ENCODE results near the gene ETFDH.

GRCh38 chr4:158636619-158637018 lies 35.5 kb upstream of the ETFDH start:
- TF ChIP-seq, protein P1, sequence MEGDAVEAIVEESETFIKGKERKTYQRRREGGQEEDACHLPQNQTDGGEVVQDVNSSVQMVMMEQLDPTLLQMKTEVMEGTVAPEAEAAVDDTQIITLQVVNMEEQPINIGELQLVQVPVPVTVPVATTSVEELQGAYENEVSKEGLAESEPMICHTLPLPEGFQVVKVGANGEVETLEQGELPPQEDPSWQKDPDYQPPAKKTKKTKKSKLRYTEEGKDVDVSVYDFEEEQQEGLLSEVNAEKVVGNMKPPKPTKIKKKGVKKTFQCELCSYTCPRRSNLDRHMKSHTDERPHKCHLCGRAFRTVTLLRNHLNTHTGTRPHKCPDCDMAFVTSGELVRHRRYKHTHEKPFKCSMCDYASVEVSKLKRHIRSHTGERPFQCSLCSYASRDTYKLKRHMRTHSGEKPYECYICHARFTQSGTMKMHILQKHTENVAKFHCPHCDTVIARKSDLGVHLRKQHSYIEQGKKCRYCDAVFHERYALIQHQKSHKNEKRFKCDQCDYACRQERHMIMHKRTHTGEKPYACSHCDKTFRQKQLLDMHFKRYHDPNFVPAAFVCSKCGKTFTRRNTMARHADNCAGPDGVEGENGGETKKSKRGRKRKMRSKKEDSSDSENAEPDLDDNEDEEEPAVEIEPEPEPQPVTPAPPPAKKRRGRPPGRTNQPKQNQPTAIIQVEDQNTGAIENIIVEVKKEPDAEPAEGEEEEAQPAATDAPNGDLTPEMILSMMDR (IDR thresholded peaks at IDR 0.05 in 2 of 3, conservative IDR thresholded peaks at IDR 0.05 in 1 of 3; ENCODE audit: insufficient read depth in 2 of 3, low read depth in 1 of 3, low read length in 3 of 3), result no peak
- TF ChIP-seq FOXJ3 (CRISPR knock-in tag; IDR thresholded peaks at IDR 0.05) (no peak), POLR2A (conservative IDR thresholded peaks at IDR 0.05) (no peak), JUNB (CRISPR knock-in tag; conservative IDR thresholded peaks at IDR 0.05) (no peak), EZH2 (IDR thresholded peaks at IDR 0.05; ENCODE audit: borderline replicate concordance, low read depth, low read length) (no peak)

Data from K562 (cell line).